OCI-LY7 (cell line): Measurements from ENCODE around the gene AGER. TPM values are rescaled to one million over a fixed set of nuclear protein-coding genes. Genes with fewer than 3 reads are reported as not detected.
"Not testable (repeated sequence)": the region's sequence is repeated elsewhere in the genome, so short reads cannot be mapped to it uniquely, and the experiment has no call there.

ENCODE experiments used
- BruUV-seq: library from RNA; stranded (reverse); fragments of 400-500 nt; replicated peaks from 2 replicates; lab custom pipeline; 2021; lab: Mats Ljungman, UMichigan
- CTCF ChIA-PET: fragments of 300-600 bp; sonication (Branson Sonifier 250); formaldehyde crosslinking; loops from one replicate; lab custom pipeline; 2022; ENCODE audit warnings: antibody characterized with exemption; ENCODE audit not compliant: unreplicated experiment; lab: Charles Lee
- POLR2A ChIA-PET: fragments of 300-600 bp; sonication (Branson Sonifier 250); formaldehyde crosslinking; loops from one replicate; lab custom pipeline; 2022; ENCODE audit warnings: antibody characterized with exemption; lab: Charles Lee
- DNase-seq: peaks from one replicate; pipeline ENCODE4 v3.0.0-alpha.2; 2015; ENCODE audit warnings: low spot score
- H2AFZ ChIP-seq: fragments of 200-600 bp; sonication (generic), shearing (Covaris generic); 2 replicates; pipeline ENCODE4 v1.6.1; 2014; ENCODE audit warnings: mild to moderate bottlenecking, antibody characterized with exemption, low read length, moderate library complexity
- H3K27ac ChIP-seq: fragments of 200-600 bp; sonication (generic); 2 replicates; pipeline ENCODE4 v1.5.1; 2014; ENCODE audit warnings: mixed run types, low read depth, mild to moderate bottlenecking, moderate library complexity, low read length, inconsistent platforms; ENCODE audit not compliant: poor library complexity, severe bottlenecking
- H3K36me3 ChIP-seq: fragments of 200-600 bp; sonication (generic); 2 replicates; pipeline ENCODE4 v1.6.1; 2014; ENCODE audit warnings: mild to moderate bottlenecking, antibody characterized with exemption, low read length, moderate library complexity, mixed read lengths; ENCODE audit not compliant: insufficient read depth
- H3K4me1 ChIP-seq: fragments of 200-600 bp; sonication (generic); 2 replicates; pipeline ENCODE4 v1.5.1; 2014; ENCODE audit warnings: mild to moderate bottlenecking, low read length; ENCODE audit not compliant: insufficient read depth, poor library complexity, severe bottlenecking
- H3K4me2 ChIP-seq: fragments of 200-600 bp; sonication (generic); 2 replicates; pipeline ENCODE4 v1.6.1; 2014; ENCODE audit warnings: mild to moderate bottlenecking, low read length
- H3K4me3 ChIP-seq: fragments of 200-600 bp; sonication (generic); 2 replicates; pipeline ENCODE4 v1.5.1; 2014; ENCODE audit warnings: mild to moderate bottlenecking, low read depth, low read length; ENCODE audit not compliant: poor library complexity, severe bottlenecking
- H3K79me2 ChIP-seq: fragments of 200-600 bp; sonication (generic); 2 replicates; pipeline ENCODE4 v1.6.1; 2016; ENCODE audit warnings: low read depth, mild to moderate bottlenecking, low read length, moderate library complexity, mixed read lengths; ENCODE audit not compliant: insufficient read depth
- H3K9me2 ChIP-seq: fragments of 200-600 bp; sonication (generic); 2 replicates; pipeline ENCODE4 v1.6.1; 2016; ENCODE audit warnings: mild to moderate bottlenecking, low read length, mixed read lengths; ENCODE audit not compliant: insufficient read depth
- H3K9me3 ChIP-seq: fragments of 200-600 bp; sonication (generic); 2 replicates; pipeline ENCODE4 v1.6.1; 2014; ENCODE audit warnings: mild to moderate bottlenecking, mixed run types, low read length, mixed read lengths
- H4K20me1 ChIP-seq: fragments of 200-600 bp; sonication (generic); 2 replicates; pipeline ENCODE4 v1.6.1; 2014; ENCODE audit warnings: mild to moderate bottlenecking, antibody characterized with exemption, low read length, moderate library complexity, mixed read lengths; ENCODE audit not compliant: insufficient read depth
- CTCF ChIP-seq: fragments of 200-600 bp; sonication (generic); conservative IDR thresholded peaks from 2 replicates; pipeline ENCODE4 v1.5.1; 2014; ENCODE audit warnings: mild to moderate bottlenecking, antibody characterized with exemption, low read length, moderate library complexity, mixed read lengths
- EZH2phosphoT487 ChIP-seq: fragments of 200-600 bp; sonication (generic); IDR thresholded peaks from 2 replicates; pipeline ENCODE4 v1.6.1; 2018; ENCODE audit warnings: low read depth, borderline replicate concordance, mild to moderate bottlenecking, mixed run types, antibody characterized with exemption, low read length, moderate library complexity, mixed read lengths
- intact Hi-C: fragments of 100-400 bp; cut with micrococcal nuclease; formaldehyde crosslinking; loops from one replicate; pipeline ENCODE4 v1.10.0; 2022; ENCODE audit not compliant: unreplicated experiment
- total RNA-seq, 2 experiments: library from RNA; depleted of rRNA in 1 of 2; stranded (reverse); fragments of >200 nt in 1 of 2; shearing (Covaris generic) in 1 of 2; gene quantifications; 2 replicates each; pipeline ENCODE4 v1.2.3, GENCODE V29; 2014 to 2022

AGER gene
- total RNA-seq, 2 experiments from 2014 or later = 6.7 to 26.9 TPM

GRCh38 chr6:32147401-32148132 is 36.5 kb downstream of the AGER start:
- Histone ChIP-seq H3K9me2 (no peaks in the 10 kb centered on the region), H3K4me1 (peaks cover under 1% of the 10 kb centered on the region), H3K36me3 (no peaks in the 10 kb centered on the region), H2AFZ (no peak overlapping the region), H3K4me3 (no peak overlapping the region), H4K20me1 (no peaks in the 10 kb centered on the region), H3K9me3 (no peaks in the 10 kb centered on the region), H3K79me2 (no peaks in the 10 kb centered on the region), H3K27ac (no peak overlapping the region), H3K4me2 (no peak overlapping the region)
- DNase-seq = no peak
- CTCF ChIA-PET = no interaction called here
- TF ChIP-seq CTCF (no peak), EZH2phosphoT487 (no peak)
- POLR2A ChIA-PET = interaction anchor here (0.5 kb wide), 1 partner anchor 13 kb away, joined by 3 read pairs; no protein-coding TSS in a partner anchor
- intact Hi-C loops = no loop called here
- BruUV-seq = no TSS peak

- TF ChIP-seq CTCF (no peak), EZH2phosphoT487 (no peak)
- Histone ChIP-seq H2AFZ (no peak overlapping the region), H3K9me3 (no peaks in the 10 kb centered on the region), H3K9me2 (no peaks in the 10 kb centered on the region), H3K79me2 (no peaks in the 10 kb centered on the region), H3K36me3 (no peaks in the 10 kb centered on the region), H4K20me1 (no peaks in the 10 kb centered on the region), H3K4me1 (no peaks in the 10 kb centered on the region), H3K27ac (no peak overlapping the region), H3K4me3 (no peak overlapping the region), H3K4me2 (no peak overlapping the region)
- ChIA-PET POLR2A (no interaction called here), CTCF (no interaction called here)
- intact Hi-C loops = no loop called here
- no TSS peak for BruUV-seq
- DNase-seq = no peak
Measured at GRCh38 chr6:32146687-32147086, 37.4 kb downstream of the AGER start.

GRCh38 chr6:32146287-32146686 is 37.8 kb downstream of the AGER start:
- H3K9me2 ChIP-seq = no peaks in the 10 kb centered on the region
- no peaks in the 10 kb centered on the region for H3K4me1 ChIP-seq
- BruUV-seq = no TSS peak
- intact Hi-C loops = no loop called here
- H3K27ac ChIP-seq = no peak overlapping the region
- ChIA-PET POLR2A (no interaction called here), CTCF (no interaction called here)
- no peak overlapping the region for H3K4me2 ChIP-seq
- H3K9me3 ChIP-seq = no peaks in the 10 kb centered on the region
- no peak for DNase-seq
- H4K20me1 ChIP-seq = no peaks in the 10 kb centered on the region
- H3K36me3 ChIP-seq = no peaks in the 10 kb centered on the region
- TF ChIP-seq CTCF = no peak
- TF ChIP-seq EZH2phosphoT487 = no peak
- H3K4me3 ChIP-seq = no peak overlapping the region
- no peak overlapping the region for H2AFZ ChIP-seq
- H3K79me2 ChIP-seq = no peaks in the 10 kb centered on the region

GRCh38 chr6:32144238-32144637 is 39.8 kb downstream of the AGER start:
- H3K9me2 ChIP-seq, intact Hi-C loops, DNase-seq, H3K4me1 ChIP-seq, CTCF ChIA-PET, H3K4me3 ChIP-seq, H3K4me2 ChIP-seq, H4K20me1 ChIP-seq, H3K79me2 ChIP-seq, H3K27ac ChIP-seq, BruUV-seq, H3K9me3 ChIP-seq, H2AFZ ChIP-seq, H3K36me3 ChIP-seq: not testable (repeated sequence)
- POLR2A ChIA-PET = interaction anchor here (0.5 kb wide), 1 partner anchor 81 kb away, joined by 3 read pairs; no protein-coding TSS in a partner anchor
